Stimulated activated CD8-positive, alpha-beta memory T cell treated with anti-CD3 and anti-CD28 coated beads, Interleukin-2, amount 100 ng/mL, for 1 hour (primary cell): ENCODE measurements around the gene IFNL2.
"Not testable (repeated sequence)": the region's sequence is repeated elsewhere in the genome, so short reads cannot be mapped to it uniquely, and the experiment has no call there.

Experiments used
- DNase-seq, 2 donors: peaks; one replicate each; pipeline ENCODE4 v3.0.0-alpha.2; 2020; ENCODE audit warnings: low read depth in 2 of 2

Gene IFNL2

DNA sequence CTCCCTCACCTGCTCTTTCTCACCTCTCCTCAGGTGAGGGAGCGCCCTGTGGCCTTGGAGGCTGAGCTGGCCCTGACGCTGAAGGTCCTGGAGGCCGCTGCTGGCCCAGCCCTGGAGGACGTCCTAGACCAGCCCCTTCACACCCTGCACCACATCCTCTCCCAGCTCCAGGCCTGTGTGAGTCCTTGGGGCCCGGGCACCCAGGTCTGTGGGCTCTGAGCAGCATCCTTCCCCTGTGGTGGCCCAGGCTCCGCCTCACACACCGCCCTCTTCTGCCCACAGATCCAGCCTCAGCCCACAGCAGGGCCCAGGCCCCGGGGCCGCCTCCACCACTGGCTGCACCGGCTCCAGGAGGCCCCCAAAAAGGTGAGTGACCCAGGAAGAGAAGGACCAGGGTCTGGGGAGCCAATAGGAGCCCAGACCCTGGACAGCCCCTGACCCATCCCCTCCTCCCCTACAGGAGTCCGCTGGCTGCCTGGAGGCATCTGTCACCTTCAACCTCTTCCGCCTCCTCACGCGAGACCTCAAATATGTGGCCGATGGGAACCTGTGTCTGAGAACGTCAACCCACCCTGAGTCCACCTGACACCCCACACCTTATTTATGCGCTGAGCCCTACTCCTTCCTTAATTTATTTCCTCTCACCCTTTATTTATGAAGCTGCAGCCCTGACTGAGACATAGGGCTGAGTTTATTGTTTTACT lies 29.9 kb downstream of the IFNL2 start:
- DNase-seq, result peak; percentile 21 to 29

DNA sequence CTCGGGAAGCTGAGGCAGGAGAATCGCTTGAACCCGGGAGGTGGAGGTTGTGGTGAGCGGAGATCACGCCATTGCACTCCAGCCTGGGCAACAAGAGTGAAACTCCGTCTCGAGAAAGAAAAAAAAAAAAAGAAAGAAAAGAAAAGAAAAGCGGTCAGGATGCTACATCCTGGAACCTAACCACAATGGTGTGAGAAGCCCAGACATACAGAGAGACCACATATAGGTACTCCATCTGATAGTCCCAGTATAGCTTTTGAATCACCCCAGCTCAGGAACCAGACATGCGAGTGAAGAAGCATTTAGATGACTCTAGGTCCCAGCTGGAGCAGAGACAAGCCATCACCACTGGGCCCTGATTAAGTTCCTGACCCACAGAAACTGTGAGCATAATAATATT lies 31.2 kb downstream of the IFNL2 start:
- DNase-seq, result no peak

DNA sequence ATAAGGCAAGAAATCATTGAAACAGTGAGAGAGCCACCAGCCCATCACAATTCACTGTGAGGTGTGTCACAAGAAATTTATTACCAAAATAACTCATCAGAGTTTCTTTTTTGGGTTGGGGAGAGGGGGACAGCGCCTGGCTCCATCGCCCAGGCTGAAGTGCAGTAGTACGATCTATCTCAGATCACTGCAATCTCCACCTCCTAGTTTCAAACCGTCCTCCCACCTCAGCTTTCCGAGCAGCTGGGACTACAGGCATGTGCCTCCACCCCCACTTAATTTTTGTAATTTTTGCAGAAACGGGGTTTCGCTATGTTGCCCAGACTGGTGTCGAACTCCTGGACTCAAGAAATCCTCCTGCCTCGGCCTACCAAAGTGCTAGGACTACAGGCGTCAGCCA lies 31.6 kb downstream of the IFNL2 start:
- no peak for DNase-seq

DNA sequence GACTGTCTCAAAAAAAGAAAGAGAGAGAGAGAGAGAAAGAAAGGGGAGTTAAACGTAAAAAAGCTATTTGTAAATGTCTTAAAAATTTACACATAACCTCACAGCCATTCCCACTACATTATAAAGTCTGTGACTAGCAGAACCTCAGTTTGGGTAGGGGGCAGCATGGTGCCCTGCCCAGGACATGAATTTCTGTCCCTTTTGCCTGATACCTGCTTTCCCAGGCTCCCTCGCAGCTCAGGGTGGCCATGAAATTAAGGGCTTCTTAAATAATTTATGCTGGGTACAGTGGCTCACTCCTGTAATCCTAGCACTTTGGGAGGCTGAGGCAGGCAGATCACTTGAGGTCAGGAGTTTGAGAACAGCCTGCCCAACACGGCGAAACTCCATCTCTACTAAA lies 32.8 kb downstream of the IFNL2 start:
- DNase-seq, result no peak

DNA sequence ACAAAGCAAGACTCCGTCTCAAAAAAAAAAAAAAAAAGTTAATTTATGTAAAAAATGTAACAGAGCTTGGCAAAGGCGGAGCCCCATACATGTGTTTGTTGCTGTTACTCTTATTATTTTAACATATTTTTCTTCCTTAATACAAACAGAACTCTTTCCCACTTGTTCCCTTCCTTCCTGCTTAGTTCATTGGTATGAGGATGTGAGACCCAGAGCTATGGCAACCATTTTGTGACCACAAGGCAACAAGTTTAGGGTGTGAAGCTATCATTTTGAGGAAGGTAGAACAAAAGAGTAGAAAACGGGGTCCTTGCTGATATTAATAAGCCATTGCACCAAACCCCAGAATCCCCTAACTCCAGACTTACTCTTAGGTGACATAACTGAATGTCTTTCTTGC lies 33.4 kb downstream of the IFNL2 start:
- no peak for DNase-seq

DNA sequence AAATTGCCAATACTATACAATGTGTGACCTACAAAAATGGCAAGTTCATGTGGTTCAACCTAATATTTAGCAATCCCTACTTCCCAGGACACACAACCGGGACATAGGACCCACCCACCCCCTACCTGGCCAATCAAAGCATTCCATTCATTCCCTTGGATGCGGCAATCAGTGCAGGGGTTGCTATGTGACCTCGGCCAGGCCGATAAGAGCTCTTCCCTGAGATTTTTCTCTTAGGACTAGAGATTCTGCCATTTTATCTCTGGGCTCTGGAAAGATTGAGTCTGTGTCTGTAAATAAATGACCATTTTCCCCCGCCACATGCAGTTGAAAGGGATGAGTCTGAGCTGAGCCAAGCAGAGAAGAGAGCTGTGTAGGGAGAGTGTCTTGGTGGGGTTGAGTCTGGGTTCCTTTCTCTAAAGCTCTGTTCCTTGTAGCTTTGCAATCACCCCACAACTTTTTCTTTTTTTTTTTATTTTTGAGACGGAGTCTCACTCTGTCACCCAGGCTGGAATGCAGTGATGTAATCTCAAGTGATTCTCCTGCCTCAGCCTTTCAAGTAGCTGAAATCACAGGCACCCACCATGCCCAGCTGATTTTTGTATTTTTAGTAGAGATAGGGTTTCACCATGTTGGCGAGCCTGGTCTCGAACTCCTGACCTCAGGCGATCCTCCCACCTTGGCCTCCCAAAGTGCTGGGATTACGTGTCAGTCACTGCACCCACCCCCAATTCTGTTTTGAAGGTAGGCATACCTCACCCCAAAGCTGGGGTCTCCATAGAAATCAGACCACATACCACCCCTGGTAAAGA lies 35.4 kb downstream of the IFNL2 start:
- no peak for DNase-seq

DNA sequence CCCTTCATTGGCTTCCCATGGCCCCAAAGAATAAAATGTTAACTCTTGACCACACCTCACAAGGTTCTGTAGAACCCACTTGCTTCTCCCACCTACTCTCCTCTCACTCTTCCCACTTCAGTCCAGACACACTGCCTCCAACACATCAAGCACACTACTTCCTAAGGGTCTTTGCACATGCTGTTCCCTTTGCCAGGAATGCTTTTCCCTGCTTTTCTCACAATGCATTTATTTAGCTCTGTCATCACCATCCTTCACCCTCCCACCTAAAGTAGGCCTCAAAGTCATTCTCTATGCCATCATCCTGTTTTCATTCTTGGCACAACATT lies 36.0 kb downstream of the IFNL2 start:
- no peak for DNase-seq

DNA sequence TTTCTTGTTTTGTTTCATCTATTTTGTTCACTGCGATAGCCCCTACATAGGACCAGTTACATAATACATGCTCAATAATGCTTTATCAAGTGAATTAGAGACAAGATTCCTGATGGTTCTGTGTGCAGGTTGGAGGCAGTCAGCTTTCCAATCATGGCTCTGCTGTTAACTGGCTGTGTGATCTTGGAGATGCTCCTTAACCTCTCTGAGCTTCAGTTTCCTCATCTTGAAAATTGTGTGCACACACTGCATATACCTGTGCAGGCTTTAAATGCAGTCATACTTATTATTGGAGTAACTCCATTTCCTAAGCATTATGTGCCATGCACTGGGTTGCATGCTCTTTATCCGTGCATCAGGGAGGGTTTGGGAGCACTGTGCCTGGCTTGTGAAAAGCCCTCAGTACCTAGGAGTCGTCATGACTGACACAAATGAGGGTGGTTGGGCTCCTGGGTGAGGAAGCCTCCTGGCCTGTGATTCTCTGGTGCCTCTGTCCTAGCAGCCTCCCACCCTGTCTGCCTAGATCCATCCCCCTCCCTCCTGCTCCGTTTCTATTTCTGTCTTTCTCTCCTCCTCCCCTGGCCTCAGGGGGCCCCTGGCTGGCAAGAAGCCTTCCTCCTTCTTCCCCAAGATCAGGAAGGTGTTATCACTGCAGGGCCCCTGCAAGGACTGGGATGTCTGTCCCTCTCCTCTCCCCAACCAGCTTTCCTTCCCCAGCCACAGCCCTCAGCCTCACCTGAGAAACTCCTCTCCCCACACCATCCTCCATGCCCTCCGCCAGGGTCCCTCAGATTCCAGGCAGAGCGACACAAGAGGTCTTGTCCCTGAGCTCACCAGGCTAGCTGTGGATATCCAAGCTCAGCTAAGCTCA lies 36.7 kb downstream of the IFNL2 start:
- DNase-seq, result no peak

DNA sequence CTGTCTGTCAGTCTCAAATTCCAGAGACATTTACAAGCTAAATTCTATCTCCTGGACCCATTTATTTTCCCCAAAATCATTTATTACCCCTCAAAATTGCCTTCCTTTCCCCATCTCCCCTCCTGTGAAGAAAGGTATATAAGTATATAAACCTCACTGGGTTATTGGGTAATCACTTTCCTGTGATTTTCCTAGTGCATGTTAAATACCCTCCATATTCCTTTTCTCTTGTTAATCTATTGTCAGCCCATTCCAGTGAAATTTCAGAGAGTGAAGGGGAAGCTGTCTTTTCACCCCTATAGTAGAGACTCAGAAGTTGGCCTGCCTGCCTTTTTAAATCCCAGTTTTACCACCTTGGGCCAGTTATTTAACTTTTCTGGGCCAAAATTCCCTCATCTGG lies 37.9 kb downstream of the IFNL2 start:
- no peak for DNase-seq

DNA sequence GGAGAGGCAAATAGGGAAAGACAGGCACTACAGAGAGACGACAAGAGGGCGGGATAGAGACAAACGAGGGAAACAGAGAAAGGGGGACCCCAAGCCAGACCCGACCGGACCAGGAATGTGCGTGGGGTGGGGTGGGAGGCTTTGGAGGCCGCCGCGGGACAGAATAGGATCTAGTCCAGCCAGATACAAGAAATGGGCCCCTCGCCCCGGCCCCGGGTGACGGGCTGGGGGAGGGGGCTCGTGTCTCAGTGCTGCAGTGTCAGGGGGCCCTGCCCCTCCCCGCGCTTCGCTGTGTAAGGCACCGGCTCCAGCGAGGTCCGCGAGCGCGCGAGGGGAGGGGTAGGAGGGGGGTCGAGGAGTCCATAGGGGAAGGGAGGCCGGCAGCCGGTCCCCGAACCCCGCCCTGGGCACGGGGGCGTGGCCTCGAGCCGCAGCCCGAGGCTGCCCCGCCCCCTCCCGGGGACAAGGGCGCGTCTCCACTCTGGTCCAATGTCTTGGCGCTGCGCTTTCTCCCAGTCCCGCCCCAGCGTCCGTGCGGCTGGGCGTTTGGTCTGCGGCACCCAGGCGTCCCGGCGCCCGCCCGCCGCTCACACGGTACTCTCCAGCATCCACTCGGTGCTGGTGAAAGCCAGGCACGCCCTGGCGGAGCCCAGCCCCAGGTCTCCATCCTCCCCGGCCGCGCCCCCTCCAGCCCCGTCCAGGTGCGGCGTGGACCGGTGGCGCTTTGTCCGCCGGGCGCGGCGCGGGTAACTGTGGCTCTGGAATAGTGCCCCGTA lies 39.0 kb downstream of the IFNL2 start:
- no peak for DNase-seq

DNA sequence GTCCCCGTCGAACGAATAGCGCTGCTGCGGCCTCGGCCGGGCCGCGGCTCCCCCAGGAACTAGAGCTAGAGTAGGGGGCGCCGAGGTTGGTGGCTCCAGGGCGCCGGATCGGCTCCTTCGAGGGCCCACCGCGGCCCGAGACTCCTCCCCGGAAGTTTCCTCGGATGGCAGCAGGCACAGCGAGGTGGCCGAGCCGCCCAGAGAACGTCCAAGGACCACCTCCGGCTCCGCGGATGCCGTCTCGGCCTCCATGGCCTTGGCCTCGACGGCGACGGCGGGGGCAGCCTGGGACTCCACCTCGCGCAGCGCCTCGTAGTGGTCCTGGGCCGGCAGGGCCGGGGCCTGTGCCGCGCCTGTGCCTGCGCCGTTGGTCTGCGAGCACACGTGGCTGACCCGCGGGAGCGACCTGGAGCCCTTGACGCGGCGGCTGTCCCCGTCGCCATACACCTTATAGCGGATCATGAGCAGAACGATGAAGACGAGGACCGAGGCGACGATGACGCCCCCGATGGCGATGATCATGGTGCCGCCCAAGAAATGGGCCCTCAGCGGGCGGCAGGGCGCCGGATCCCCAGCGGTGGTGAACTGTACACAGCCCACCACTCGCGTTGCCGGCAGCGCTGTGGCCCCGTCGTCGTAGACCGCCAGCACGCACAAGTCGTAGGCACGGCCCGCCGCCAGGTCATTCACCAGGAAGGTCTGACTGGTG lies 39.8 kb downstream of the IFNL2 start:
- DNase-seq, result no peak

DNA sequence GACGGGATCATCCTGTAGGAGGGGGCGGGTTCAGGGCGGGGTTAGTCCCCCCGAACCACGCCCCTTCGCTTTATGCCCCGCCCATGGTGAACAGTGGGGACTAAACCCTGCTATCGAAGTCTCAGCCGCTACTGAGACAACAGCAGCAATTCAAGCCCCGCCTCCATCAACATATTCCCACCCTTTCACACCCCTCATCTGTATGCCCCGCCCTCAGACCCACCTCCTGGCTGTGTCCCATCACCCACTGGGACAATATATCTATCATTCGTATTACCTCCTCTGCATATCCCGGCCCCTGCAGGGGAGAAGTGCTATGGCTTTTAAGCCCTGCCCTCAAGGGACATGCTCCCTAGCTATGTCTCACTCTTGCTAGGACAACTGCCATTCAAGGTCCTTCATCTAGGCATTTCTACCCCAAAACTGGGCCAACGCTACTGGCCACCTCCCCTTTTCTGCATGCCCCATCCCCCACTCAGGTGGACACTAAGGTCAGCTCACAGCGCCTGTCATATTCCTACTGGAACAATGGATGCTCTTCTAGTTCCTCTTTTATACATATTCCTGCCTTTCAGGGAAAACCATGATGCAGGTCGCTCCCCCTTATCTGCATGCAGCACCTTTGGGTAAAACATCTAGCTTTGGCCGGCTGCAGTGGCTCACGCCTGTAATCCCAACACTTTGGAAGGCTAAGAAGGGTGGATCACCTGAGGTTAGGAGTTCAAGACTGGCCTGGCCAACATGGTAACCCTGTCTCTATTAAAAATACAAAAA lies 40.5 kb downstream of the IFNL2 start:
- no peak for DNase-seq

DNA sequence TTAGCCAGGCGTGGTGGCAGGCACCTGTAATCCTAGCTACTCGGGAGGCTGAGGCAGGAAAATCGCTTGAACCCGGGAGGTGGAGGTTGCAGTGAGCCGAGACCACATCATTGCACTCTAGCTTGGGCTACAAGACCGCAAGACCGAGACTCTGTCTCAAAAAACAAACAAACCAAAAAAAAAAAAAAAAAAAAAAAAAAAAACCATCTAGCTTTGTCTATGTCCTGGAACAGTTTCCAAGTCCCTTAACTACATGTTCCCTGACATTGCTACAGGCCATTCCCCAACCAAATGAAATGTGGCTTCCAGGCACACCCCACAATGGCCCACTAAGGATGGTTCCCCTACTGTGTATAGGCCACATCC lies 41.1 kb downstream of the IFNL2 start:
- not testable (repeated sequence) for DNase-seq

DNA sequence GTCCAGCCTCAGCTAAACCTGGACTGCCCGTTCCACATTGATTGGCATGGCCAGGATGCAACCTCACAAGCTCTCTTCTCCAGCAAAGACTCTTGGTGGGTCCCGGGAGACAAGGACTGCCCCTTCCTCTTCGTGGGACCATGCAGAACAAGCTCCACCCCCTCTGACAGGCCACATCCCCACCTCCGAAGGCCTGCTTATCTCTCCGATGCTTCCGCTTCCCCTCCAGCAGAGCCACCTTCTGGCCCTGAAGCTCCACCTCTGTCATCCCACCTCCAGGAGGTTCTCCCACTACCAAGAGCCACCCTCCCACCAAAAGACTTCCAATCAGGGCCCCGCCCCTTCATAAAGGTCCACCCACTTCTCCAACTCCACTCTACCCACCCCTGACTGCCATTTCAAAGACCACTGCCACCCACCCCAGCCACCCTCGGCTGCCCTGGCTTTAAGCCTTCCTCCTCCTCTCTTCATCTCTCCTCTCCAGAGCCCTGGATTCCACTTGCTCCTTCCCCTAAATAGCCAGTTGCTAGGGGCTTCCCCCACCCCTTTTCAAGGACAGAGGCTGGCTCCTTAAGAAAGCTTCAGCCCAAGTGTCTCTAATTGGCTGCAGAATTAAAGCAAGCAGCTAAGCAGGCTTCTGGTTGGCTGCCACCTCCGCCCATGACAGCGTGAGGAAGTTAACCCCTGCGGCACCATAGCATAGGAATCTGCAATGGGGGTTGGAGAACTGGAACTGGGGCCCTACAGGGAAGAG lies 42.5 kb downstream of the IFNL2 start:
- no peak for DNase-seq

DNA sequence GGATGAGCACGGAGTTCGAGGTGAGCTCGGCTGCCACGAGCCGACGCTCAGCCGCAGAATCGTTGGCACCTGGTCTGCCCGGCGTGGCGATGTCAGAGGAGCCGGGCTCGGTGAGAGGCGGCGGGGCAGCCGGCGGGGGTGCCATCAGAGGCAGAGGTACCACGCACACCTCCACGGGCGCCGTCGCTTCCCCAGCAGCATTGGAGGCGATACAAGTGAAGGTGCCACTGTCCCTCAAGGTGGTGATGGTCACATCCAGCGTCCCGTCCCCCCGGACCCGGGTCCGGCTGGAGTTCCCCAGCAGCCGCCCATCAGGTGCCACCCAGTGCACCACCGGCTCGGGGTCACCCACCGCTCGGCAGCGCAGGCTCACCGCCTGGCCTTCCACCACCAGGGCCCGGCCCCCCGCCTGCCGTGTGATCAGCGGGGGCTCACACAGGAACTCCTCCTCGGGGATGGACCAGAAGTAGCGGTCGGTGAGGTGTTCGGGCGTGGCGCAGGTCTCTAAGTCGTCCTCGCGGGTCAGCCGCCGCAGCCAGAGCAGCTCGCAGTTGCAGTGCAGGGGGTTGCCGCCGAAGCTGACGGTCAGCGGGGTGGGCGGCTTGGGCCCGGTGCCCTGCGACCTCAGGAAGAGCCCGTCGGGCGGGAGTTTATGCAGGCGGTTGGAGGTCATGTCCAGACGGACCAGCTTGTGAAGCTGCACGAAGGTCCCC lies 46.0 kb downstream of the IFNL2 start:
- no peak for DNase-seq

DNA sequence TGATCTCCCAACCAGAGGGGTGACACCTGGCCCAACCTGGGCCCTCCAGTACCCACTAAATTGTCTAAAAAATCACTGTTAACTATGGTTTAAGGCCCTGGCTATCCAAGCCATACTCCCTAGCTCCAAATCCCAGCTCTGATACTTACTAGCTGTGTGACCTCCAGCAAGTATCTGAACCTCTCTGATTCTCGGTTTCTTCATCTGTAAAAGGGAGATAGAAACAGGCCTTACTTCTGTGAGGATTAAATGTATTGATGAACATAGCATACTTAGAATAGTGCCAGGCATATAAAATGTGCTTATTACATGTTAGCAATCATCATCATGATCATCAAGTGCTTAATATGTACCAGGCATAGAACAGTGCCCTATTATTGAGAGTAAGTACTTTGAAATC lies 47.7 kb downstream of the IFNL2 start:
- DNase-seq, result no peak

DNA sequence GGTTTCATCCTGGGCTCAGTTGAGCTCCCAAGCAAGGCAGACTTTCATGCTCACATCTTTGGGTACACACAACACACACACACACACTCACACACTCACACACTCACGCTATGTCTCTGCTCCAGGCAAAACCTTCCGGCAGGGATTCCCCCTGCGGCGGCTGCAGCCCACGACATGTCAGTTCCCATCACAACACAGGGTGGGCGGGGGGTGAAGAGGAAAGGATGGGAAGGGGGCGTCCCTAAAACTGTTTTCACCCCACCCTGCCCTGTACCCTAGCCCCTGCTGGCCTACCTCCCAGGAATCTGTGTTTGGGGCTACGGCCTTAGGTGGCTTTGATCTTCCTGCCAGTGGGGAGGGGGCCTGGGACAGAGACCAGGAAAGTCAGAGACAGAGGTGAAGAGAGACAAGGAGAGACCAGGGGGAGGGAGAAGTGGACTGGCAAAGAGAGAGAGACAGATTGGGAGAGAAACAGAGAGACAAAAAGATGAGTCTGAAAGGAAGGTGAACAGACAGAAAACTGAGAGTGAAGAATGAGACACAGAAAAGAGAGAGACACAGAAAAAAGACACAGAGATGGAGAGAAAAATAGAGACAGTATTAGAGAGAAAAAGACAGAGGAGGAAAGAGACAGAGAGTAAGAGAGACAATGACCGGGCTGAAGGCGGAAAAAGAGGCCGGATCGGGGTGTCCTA lies 48.6 kb downstream of the IFNL2 start:
- DNase-seq, result no peak

DNA sequence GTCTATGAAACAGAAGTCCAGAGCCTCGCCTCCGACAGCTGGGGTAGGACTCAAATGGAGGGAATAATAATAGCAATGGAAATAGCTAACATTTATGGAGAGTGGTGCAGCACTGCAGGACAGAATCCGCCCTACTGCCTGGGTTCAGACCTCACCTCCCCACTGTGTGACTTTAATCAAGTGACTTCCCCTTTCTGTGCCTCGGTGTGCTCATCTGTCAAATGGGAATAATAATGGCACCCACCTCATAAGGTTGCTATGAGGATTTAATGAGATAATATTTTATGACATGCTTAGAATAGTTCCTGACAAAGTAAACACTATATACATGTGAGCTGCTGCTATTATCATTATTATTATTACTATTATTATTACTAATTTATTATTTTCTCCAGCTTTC lies 49.3 kb downstream of the IFNL2 start:
- no peak for DNase-seq

DNA sequence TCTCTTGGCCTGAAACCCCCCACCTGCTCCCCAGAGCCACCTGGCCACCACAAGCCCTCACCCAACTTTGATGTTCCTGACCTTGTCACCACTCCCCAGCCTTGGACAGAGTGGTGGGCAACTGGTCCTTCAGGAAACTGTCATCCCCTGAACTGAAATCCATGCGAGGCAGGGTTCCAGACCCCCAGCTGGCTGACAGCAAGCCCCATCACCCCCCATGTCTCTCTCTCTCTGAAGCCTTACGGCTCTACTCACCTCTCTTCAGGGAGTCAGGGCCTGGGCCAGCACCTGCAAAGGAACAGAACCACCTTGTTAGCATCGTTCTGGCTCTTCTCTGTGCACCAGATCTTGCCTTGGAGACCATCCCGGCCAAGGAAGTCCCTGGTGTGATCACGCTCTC lies 49.9 kb downstream of the IFNL2 start:
- DNase-seq, result no peak
